ENCODE data around the gene EEF2K.
A peak's percentile ranks its signal among the peaks of the same experiment; 100 is the strongest.
"Not testable (repeated sequence)": the region's sequence is repeated elsewhere in the genome, so short reads cannot be mapped to it uniquely, and the experiment has no call there.

The EEF2K gene

GRCh38 chr16:22296225-22297113 is 90.4 kb downstream of the EEF2K start:
- DNase-seq (ENCODE audit: low spot score): no peak

- DNase-seq (ENCODE audit: low spot score): peak; percentile 99
These were observed 91.2 kb downstream of the EEF2K start, which contains the start of gene POLR3E for GRCh38 chr16:22297114-22297870. Gene POLR3E, plus strand, starts transcription at chr16:22297409. Its CDS starts 5,560 bp downstream, at chr16:22302969.

GRCh38 chr16:22297871-22298733 is 92.0 kb downstream of the EEF2K start:
- DNase-seq (ENCODE audit: low spot score): peak; percentile 86

DNA sequence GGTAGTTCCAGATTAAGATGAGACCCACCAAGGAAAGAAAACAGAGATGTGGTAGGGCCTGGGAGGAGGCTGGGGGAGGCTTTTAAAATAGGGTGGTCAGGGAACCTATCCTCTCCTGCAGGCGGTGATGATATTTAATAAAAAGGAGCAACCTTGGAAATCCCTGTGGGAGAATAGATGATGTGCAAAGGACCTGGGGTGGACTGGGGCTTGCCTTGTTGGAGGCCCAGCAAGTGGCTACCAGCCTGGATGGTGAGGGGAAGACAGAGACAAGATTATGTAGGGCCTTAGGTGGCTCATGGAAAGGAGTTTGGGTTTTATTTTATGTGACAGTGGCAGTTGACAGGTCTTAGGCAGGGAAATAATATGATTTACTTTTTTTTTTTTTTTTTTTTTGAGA is 93.0 kb downstream of the EEF2K start:
- no peak for DNase-seq (ENCODE audit: low spot score)

DNA sequence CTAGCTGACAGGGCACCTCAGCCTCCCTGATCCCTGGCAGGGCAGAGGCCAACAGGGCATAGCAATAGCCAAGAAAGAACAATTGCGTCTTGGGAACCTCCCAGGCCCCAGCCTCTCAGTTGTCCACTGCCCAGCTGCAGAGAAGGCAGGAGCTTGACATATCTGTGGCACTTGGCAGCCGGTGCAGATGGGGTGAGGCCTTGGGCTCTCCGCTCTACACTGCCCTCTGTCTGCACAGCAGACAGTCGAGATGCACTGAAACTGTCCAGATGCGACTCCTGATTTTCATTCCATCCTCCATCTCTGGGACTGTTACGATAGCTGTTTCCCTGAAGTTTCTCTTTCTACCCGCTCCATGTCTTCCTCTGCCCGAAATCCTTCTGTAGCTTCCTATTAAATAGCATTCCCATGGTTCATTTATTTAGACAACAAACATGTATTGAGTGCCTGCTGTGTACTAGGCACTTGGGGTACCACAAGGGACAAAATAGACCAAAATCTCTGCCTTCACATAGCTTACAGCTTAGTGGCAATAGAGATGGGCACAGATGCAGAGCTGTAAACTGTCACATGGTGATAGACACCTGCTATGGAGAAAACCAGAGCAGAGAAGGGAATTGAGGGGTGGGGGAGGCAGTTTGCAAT is 94.5 kb downstream of the EEF2K start:
- peak; percentile 73 for DNase-seq (ENCODE audit: low spot score)

- DNase-seq (ENCODE audit: low spot score): not testable (repeated sequence)
These were observed 95.3 kb downstream of the EEF2K start for GRCh38 chr16:22301423-22301822.

DNA sequence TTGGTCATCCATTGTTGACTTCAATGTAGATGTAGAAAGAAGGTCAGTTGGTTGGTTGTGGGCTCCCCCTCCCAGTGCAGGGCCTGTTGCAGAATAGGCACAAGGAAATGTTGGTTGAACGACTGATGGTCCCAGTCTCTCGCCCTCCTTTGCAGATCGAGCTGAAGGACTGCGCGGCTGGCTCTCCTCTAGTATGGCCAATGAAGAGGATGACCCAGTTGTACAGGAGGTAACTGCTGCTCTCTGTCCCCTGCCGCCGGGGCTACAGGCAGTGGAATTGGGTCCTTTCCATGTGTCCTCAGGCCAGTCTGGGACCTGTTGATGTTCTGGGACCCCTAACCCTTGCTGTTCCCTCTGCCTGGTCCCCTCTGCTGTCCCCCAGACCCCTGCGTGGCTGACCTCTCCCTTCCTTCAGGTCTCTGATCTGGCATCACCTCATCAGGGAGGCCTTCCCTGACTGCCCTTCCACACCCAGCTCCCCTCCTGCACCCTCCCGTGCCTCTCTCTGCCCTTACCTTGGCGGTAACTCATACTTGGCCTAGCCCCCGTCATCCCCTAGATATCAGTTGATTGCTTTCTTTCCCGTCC is 96.8 kb downstream of the EEF2K start:
- no peak for DNase-seq (ENCODE audit: low spot score)

DNA sequence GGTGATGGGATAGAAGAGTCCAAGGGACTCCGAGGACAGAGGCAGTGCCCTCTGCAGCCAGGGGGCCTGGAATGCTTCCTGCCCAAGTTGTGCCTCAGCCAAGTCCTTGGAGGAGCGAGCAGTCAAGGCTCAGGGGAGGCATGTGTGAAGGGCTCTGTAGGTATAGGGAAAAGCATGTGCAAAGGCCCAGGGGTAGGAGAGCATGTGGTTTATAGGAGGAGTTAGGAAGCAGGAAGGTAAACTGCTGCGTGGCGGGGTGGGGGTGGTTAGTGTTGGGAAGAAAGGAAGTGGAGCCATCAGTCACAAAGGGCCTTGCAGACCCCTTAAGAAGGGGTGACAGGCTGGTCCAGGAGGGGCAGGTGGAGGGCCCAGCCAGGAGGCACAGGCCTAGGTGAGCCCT is 98.3 kb downstream of the EEF2K start:
- no peak for DNase-seq (ENCODE audit: low spot score)

- no peak for DNase-seq (ENCODE audit: low spot score)
These were observed 100.7 kb downstream of the EEF2K start for GRCh38 chr16:22306788-22307187.

GRCh38 chr16:22307838-22308237 is 101.8 kb downstream of the EEF2K start:
- no peak for DNase-seq (ENCODE audit: low spot score)

DNA sequence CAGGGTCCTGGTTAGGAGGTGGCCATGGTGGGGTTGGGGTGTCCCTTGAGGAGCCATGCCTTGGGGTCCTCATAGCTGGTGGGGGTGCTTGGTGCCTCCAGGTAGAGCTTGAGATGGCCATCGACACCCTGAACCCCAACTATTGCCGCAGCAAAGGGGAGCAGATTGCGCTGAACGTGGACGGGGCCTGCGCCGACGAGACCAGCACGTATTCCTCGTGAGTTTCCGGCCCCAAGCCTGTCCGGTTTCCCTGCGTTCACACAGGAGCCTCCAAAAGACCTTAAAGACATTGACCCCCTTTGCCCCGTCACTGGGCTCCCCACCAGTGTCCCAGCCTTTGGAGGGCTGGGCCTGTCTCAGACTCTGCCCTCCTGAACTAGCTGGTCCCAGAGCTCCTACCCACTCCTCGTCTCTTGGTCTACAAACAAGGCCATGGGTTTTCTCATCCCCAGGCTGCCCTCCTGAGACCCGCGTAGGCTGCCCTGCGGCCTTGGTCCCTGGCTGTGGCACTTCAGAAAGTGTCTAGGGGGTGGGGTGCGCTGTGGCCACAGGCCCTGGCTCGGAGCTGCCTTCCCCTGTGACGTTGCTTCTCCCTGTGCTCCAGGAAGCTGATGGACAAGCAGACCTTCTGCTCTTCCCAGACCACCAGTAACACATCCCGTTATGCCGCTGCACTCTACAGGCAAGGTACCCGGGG is 102.9 kb downstream of the EEF2K start:
- no peak for DNase-seq (ENCODE audit: low spot score)

- no peak for DNase-seq (ENCODE audit: low spot score)
These were observed 105.4 kb downstream of the EEF2K start for GRCh38 chr16:22311520-22311919.

- DNase-seq (ENCODE audit: low spot score): no peak
These were observed 107.1 kb downstream of the EEF2K start for GRCh38 chr16:22312897-22313781.

- no peak for DNase-seq (ENCODE audit: low spot score)
These were observed 107.9 kb downstream of the EEF2K start for GRCh38 chr16:22313876-22314470.

- no peak for DNase-seq (ENCODE audit: low spot score)
These were observed 108.9 kb downstream of the EEF2K start for GRCh38 chr16:22314661-22315626.

DNA sequence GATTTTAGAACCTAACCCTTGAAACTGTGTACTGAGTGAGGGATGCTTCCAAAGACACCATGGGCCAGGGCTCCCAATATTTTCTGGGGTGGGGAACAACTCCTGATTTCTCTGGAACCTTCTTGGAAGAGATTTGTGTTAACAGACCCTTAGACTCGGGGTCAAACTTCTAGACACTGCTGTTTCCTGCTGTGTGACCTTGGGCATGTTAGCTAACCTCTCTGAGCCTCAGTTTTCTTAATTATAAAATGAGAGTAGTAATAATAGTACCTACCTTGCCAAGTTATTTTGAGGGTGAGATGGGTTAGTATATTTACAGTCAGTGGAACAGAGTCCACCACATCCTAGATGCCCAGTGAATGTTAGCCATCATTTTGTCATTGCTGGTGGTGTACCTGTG is 109.9 kb downstream of the EEF2K start:
- no peak for DNase-seq (ENCODE audit: low spot score)

GRCh38 chr16:22316411-22316811 is 110.3 kb downstream of the EEF2K start:
- no peak for DNase-seq (ENCODE audit: low spot score)

DNA sequence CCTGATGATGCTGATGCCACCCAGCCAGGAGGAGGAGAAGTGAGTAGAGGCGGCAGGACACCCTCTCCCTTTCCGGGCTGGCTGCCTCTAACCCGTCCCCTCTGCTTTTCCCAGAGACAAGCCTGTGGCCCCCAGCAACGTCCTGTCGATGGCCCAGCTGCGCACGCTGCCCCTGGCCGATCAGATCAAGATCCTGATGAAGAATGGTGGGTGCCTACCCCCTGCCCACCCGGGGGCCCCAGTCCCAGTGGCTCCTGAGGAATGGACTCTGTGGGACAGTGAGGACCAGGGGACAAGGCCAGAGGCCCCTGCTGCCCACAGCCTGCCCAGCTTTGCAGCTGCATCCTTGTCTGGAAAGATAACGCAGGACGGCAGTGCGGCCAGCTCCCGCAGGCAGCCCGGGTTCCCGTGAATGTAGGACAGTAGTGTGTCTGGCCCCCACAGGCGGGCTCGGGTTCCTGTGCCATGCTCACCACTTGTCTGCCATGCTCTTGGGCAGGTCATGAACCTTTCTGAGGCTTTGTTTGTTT is 111.0 kb downstream of the EEF2K start:
- DNase-seq (ENCODE audit: low spot score): no peak
